Measurements from ENCODE around the gene SLCO3A1.
"Not testable (repeated sequence)": the region's sequence is repeated elsewhere in the genome, so short reads cannot be mapped to it uniquely, and the experiment has no call there.

SLCO3A1 gene

DNA sequence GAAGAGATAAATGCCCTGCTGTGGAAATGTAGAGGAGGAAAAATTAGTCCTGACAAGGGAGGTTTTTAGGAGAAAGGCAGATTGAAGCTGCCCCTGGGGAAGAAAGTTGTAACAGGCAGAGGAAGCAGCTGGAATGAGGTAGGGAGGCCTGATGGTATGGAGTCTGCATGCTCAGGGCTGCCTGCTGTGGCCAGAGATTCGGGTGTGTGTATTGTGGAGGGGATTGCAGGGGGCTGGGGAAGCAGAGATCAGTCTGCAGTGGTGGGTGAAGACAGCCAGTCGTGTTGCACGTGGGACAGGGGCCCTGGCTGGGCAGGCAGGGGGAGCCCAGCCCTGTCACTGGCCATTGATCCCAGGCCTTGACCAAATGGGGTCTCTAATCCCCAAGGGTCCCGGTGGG, 96.5 kb downstream of the SLCO3A1 start:
- TF ChIP-seq, protein P1, sequence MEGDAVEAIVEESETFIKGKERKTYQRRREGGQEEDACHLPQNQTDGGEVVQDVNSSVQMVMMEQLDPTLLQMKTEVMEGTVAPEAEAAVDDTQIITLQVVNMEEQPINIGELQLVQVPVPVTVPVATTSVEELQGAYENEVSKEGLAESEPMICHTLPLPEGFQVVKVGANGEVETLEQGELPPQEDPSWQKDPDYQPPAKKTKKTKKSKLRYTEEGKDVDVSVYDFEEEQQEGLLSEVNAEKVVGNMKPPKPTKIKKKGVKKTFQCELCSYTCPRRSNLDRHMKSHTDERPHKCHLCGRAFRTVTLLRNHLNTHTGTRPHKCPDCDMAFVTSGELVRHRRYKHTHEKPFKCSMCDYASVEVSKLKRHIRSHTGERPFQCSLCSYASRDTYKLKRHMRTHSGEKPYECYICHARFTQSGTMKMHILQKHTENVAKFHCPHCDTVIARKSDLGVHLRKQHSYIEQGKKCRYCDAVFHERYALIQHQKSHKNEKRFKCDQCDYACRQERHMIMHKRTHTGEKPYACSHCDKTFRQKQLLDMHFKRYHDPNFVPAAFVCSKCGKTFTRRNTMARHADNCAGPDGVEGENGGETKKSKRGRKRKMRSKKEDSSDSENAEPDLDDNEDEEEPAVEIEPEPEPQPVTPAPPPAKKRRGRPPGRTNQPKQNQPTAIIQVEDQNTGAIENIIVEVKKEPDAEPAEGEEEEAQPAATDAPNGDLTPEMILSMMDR (IDR thresholded peaks at IDR 0.05; ENCODE audit: low read depth, low read length), result no peak

DNA sequence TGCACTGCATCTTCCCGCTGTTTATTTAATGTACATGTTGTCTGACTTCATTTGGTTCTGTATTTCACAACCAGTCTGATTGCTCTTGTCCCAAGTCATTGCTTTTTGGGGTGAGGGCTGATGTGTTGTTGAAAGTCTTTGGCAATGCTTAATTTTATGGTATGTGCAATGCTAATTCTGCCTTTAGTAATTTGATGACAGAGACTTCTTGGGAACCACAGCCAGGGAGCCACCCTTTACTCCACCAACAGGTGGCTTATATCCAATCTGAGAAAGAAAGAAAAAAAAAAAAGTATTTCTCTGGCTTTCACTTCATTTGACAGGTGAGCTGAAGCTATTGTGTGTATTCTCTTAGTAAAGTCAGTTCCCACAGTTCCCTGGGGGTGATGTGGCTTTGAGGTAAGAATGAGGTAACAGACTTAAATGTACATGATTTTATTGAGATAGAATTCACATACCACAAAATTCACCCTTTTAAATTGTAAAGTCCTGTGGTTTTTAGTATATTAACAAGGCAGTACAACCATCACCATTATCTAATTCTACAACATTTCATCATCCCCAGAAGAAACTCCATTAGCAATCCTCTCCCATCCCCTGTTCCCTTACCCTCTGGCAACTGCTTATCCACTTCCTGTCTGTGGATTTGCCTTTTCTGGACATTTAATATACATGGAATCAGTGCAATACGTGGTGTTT, 97.3 kb downstream of the SLCO3A1 start:
- no peak for DNase-seq (ENCODE audit: extremely low read depth, low read depth)
- TF ChIP-seq, protein P1 (IDR thresholded peaks at IDR 0.05; ENCODE audit: low read depth, low read length), result no peak

More for the DNA sequence above, 96.5 kb downstream of the SLCO3A1 start:
- no peak for DNase-seq (ENCODE audit: extremely low read depth, low read depth)

DNA sequence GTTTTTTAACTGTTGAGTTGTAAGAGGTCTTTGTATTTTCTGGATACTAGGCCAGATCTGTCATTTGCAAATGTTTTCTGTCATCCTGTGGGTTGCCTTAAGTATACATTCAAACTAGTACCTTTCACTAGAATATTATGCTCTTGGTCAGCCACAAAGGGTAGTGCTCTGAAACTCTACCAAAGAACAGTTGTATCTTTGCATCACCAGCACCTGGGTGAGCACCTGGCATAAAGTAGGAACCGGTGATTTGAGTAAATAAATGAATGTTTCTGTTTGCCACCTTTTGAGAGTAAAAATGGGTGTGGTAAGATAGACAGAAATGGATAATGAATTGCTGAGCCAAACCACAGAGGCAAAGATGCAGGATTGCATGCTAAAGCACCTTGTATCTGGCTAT, 98.7 kb downstream of the SLCO3A1 start:
- DNase-seq (ENCODE audit: extremely low read depth, low read depth), result no peak
- TF ChIP-seq, protein P1 (IDR thresholded peaks at IDR 0.05; ENCODE audit: low read depth, low read length), result no peak

DNA sequence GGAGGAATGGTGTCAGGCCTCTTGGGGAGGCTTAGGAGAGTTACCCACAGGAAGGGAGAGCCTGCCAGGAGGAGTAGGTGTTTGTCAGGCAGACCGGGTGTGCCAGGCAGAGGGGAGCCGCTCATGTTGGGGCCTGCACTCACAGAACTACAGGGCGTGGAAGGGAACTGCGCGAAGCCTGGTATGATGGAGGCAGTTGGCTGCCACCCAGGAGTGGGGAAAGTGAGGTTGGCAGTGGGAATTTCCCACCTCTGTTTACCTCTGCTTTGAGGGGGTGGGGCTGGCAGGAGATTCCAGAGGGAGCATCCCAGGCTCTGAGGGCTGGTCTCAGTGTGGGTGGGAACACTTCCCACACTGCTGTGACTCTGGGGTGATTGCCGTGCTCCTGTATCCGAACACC, 99.9 kb downstream of the SLCO3A1 start:
- no peak for DNase-seq (ENCODE audit: extremely low read depth, low read depth)
- TF ChIP-seq, protein P1 (IDR thresholded peaks at IDR 0.05; ENCODE audit: low read depth, low read length), result no peak

DNA sequence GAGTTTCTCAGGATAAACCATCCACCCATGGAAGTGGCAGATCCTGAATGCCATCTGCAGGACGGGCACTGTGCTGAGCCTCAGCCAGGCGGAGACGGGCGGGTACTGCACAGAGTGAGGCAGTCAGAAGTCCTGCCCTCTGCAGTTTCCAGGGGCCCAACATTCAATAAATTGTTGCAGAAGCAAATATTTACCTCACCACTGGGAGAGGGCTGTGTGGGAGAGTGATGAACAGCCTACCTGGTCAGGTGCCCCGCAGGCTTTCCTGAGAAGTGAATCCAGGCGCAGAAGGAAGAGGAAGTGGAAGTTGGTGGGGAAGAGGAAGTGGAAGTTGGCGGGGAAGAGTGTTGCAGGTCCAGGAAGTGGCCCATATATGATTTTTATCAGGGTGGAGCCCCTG, 100.8 kb downstream of the SLCO3A1 start:
- no peak for DNase-seq (ENCODE audit: extremely low read depth, low read depth)
- TF ChIP-seq, protein P1 (IDR thresholded peaks at IDR 0.05; ENCODE audit: low read depth, low read length), result no peak

DNA sequence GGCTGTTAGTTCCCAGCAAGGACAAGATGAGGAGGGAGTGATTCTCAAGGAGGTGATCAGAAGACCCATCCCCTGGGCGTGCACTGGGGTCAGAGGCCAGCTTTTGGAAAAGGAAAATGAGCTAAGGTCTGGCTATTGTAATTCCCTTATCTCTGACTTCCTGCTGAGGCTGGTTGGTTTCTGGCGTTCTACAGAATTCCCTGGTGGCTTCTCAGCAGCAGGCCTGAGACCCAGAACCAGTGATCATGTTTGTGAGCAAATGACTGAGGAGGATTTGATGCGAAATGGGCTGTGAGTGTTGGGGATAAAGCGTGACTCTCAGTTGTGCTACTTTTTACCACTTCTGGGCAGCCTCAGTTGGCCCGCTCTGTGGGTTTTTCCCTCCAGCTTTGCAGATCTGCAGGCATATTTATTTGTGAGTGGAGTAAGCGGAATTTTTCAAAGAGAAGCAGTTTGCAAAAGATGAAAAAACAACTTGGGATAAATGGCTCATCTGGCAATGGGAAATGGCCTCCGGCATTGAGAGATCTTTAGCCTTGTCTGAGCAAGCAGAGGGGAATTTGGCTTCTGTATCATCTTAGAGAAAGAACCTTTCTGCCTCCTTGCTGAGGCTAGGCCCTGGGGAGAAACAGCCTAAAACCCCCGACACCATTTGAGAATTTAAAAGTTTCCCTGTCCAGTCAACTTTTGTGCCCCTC, 102.7 kb downstream of the SLCO3A1 start:
- TF ChIP-seq, protein P1 (IDR thresholded peaks at IDR 0.05; ENCODE audit: low read depth, low read length), result no peak
- peak; percentile 34 for DNase-seq (ENCODE audit: extremely low read depth, low read depth)

DNA sequence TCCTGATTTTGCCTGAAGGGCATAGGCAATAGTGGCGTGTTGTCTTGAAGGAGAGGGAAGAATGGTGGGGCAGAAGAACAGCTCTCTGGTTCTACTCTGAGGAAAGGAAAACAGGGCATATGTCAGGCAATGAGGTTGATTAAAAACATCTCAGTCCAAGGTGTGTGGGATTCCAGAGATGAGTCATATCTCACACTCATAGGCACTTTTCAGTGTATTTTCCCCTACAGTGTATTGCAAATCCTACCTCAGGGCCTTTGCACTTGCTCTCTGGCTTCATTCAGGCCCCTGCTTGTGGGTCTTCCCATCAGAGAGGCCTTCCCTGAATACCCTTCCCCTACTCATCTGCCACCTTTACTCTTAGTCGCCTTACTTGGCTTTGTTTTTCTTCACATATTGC, 107.8 kb downstream of the SLCO3A1 start:
- DNase-seq (ENCODE audit: extremely low read depth, low read depth), result no peak
- TF ChIP-seq, protein P1 (IDR thresholded peaks at IDR 0.05; ENCODE audit: low read depth, low read length), result no peak

DNA sequence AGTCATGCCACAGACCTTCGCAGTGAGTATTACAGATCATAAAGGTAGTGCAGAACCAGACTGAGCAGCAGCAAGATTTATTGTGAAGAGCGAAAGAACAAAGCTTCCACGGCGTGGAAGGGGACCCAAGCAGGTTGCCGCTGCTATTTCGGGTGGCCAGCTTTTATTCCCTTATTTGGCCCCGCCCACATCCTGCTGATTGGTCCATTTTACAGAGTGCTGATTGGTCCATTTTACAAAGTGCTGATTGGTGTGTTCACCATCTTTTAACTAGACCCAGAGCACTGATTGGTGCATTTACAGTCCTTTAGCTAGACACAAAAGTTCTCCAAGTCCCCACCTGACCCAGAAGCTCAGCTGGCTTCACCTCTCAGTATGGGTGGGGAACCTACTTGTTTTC, 110.2 kb downstream of the SLCO3A1 start:
- DNase-seq (ENCODE audit: extremely low read depth, low read depth), result not testable (repeated sequence)

Data from AG09319 (cell line).